ENCODE measurements around the gene SVIL.
"Not testable (repeated sequence)": the region's sequence is repeated elsewhere in the genome, so short reads cannot be mapped to it uniquely, and the experiment has no call there.

Gene SVIL

DNA sequence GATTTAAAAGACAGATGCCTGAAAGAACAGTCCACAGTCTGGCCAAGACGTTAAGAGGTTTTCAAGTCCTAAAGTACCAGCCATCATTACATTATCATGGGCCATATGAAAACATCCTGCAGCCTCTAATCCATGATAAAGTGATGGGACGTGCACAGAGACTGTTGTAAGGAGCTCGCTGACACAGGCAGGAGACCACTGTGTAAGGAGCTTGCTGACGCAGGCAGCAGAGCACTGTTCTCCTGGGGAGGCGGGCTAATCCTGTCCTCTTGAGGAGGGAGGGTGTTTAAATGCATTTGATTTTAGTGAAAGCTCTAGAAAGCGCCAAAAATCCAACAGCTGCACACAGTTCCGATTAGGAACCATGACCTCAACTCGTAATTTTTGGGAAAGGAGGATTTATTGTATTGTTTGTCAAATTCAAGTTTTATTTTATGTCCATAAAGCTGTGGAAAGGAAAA, 16.9 kb downstream of the SVIL start:
- H3K4me3 ChIP-seq (ENCODE audit: low read depth, low read length), result no peak overlapping the region
- no peak for DNase-seq (ENCODE audit: low read depth)
- TF ChIP-seq, protein P1, sequence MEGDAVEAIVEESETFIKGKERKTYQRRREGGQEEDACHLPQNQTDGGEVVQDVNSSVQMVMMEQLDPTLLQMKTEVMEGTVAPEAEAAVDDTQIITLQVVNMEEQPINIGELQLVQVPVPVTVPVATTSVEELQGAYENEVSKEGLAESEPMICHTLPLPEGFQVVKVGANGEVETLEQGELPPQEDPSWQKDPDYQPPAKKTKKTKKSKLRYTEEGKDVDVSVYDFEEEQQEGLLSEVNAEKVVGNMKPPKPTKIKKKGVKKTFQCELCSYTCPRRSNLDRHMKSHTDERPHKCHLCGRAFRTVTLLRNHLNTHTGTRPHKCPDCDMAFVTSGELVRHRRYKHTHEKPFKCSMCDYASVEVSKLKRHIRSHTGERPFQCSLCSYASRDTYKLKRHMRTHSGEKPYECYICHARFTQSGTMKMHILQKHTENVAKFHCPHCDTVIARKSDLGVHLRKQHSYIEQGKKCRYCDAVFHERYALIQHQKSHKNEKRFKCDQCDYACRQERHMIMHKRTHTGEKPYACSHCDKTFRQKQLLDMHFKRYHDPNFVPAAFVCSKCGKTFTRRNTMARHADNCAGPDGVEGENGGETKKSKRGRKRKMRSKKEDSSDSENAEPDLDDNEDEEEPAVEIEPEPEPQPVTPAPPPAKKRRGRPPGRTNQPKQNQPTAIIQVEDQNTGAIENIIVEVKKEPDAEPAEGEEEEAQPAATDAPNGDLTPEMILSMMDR (conservative IDR thresholded peaks at IDR 0.05; ENCODE audit: low read depth, low read length), result no peak

- TF ChIP-seq, protein P1 (conservative IDR thresholded peaks at IDR 0.05; ENCODE audit: low read depth, low read length), result no peak
- no peak for DNase-seq (ENCODE audit: low read depth)
- no peak overlapping the region for H3K4me3 ChIP-seq (ENCODE audit: low read depth, low read length)
Measured at GRCh38 chr10:29616542-29616941, 18.2 kb downstream of the SVIL start.

DNA sequence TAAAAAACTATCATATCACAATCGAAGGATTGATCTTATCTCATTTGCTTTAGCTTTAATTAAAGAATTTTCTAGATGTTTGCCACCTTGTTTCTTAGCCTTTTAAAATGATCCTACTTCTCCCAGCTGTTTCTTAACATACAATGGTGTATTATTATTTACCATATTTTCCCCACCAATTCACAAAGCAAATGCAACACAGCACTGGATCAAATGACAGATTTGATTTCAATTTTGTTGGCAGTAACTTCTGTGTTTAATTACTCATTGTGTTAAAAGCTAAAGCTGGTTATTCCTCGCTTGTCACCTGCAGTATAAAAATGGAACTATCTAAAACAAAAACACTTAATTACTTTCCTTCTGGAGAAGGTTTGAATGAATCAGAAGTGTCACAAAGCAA, 19.6 kb downstream of the SVIL start:
- TF ChIP-seq, protein P1 (conservative IDR thresholded peaks at IDR 0.05; ENCODE audit: low read depth, low read length), result no peak
- no peak overlapping the region for H3K4me3 ChIP-seq (ENCODE audit: low read depth, low read length)
- DNase-seq (ENCODE audit: low read depth), result no peak

DNA sequence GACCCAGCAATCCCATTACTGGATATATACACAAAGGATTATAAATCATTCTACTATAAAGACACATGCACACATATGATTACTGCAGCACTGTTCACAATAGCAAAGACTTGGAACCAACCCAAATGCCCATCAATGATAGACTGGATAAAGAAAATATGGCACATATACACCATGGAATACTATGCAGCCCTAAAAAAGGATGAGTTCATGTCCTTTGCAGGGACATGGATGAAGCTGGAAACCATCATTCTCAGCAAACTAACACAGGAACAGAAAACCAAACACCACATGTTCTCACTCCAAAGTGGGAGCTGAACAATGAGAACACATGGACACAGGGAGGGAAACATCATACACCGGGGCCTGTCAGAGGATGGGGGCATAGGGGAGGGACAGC, 20.5 kb downstream of the SVIL start:
- not testable (repeated sequence) for DNase-seq (ENCODE audit: low read depth); H3K4me3 ChIP-seq (ENCODE audit: low read depth, low read length)

GRCh38 chr10:29613791-29614190, 21.0 kb downstream of the SVIL start:
- TF ChIP-seq, protein P1 (conservative IDR thresholded peaks at IDR 0.05; ENCODE audit: low read depth, low read length), result no peak
- peak; percentile 24 for DNase-seq (ENCODE audit: low read depth)
- H3K4me3 ChIP-seq (ENCODE audit: low read depth, low read length), result no peak overlapping the region

DNA sequence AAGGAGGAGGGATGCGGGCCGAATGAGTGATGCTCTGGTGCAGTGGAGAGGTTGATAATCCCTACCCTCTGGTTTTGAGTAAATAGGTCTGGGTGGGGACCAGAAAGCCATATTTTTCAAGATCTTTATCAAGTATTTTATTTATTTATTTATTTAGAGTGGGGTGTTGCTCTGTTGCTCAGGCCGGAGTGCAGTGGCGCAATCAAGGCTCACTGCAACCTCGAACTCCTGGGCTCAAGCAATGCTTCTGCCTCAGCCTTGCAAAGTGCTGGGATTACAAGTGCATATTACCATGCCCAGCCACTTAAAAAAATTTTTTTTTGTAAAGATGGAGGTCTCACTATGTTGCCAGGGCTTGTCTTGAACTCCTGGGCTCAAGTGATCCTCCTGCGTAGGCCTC, 21.6 kb downstream of the SVIL start:
- no peak for DNase-seq (ENCODE audit: low read depth)
- H3K4me3 ChIP-seq (ENCODE audit: low read depth, low read length), result no peak overlapping the region
- TF ChIP-seq, protein P1 (conservative IDR thresholded peaks at IDR 0.05; ENCODE audit: low read depth, low read length), result no peak

- DNase-seq (ENCODE audit: low read depth), result no peak
- TF ChIP-seq, protein P1 (conservative IDR thresholded peaks at IDR 0.05; ENCODE audit: low read depth, low read length), result no peak
- no peak overlapping the region for H3K4me3 ChIP-seq (ENCODE audit: low read depth, low read length)
Measured at GRCh38 chr10:29612657-29613056, 22.1 kb downstream of the SVIL start.
